H1 (cell line): ENCODE results near the gene SH2D7. TPM values are rescaled to one million over a fixed set of nuclear protein-coding genes. Genes with fewer than 3 reads are reported as not detected.

Experiments used
- RAD21 ChIP-seq, 2 experiments: IDR thresholded peaks in 1 of 2; conservative IDR thresholded peaks in 1 of 2; 2 replicates each; pipeline ENCODE4 v1.6.1; 2011; ENCODE audit warnings: low read depth in 2 of 2, low read length in 2 of 2, improper control_type of control experiment in 1 of 2, inconsistent platforms in 1 of 2, mild to moderate bottlenecking in 1 of 2, moderate library complexity in 1 of 2
- YY1 ChIP-seq: IDR thresholded peaks from 2 replicates; pipeline ENCODE4 v1.6.1; 2011; ENCODE audit warnings: low read depth, mild to moderate bottlenecking, low read length
- polyA plus RNA-seq, 7 experiments: library from polyadenylated mRNA; depleted of rRNA in 3 of 7; stranded (reverse) in 5 of 7; unstranded in 2 of 7; fragments of >200 nt in 5 of 7; fragments of 200-250 nt in 2 of 7; gene quantifications; 1 replicate in 5 of 7; 2 replicates in 1 of 7; 4 replicates in 1 of 7; pipeline versions ENCODE4 v1.2.1 to v1.2.3, GENCODE V29; 2011 to 2013; ENCODE audit warnings: missing spikeins in 2 of 7, mixed read lengths in 2 of 7
- total RNA-seq: library from RNA; stranded (reverse); fragmentation: NEBNext Ultra II Directional; extraction: Animal tissue kit (Norgen Biotek cat#: 25700); gene quantifications from 2 replicates; pipeline ENCODE4 v1.2.1, GENCODE V29; 2021
- TF ChIP-seq, protein P1 (sequence below): IDR thresholded peaks from 2 replicates; pipeline ENCODE4 v1.6.1; 2012; ENCODE audit warnings: low read length, inconsistent platforms

Gene SH2D7
- total and polyA plus RNA-seq, 2 of the 8 experiments (the other 6 are each of a cell fraction or from before 2014, with no cell fraction given), result not detected

DNA sequence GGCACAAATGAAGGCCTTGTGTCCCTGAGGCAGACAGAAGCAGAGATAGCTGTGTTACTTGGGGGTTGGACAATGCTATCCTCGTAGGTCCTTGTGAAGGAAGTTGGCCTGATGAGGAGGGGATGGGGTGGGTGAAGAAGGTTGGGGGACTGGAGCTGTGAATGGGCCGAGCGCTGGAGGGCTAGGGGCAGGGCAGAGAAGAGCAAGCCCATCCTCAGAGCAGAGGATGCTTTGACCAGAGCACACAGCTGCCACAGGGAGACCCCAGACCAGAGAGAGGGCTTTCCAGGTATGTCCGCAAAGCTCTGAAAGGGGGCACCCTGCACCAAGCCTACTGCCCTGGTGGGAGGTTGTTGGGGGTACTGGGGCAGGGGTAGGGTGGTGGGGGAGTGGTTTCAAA is 9.2 kb upstream of the SH2D7 start (continued):
- TF ChIP-seq, protein P1, sequence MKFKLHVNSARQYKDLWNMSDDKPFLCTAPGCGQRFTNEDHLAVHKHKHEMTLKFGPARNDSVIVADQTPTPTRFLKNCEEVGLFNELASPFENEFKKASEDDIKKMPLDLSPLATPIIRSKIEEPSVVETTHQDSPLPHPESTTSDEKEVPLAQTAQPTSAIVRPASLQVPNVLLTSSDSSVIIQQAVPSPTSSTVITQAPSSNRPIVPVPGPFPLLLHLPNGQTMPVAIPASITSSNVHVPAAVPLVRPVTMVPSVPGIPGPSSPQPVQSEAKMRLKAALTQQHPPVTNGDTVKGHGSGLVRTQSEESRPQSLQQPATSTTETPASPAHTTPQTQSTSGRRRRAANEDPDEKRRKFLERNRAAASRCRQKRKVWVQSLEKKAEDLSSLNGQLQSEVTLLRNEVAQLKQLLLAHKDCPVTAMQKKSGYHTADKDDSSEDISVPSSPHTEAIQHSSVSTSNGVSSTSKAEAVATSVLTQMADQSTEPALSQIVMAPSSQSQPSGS, result no peak
- TF ChIP-seq RAD21 (IDR thresholded peaks at IDR 0.05 in 1 of 2, conservative IDR thresholded peaks at IDR 0.05 in 1 of 2; ENCODE audit: low read depth in 2 of 2, low read length in 2 of 2) (no peak), YY1 (no peak)
